Central memory CD8-positive, alpha-beta T cell (primary cell): ENCODE results near the gene ZPBP2.

Experiments used
- ATAC-seq: fragments of 150-1000 bp; cut with Tn5 transposase; replicated peaks from 2 replicates; pipeline ENCODE4 v1.10.0; 2022; ENCODE audit warnings: mild to moderate bottlenecking, moderate FRiP score, moderate number of reproducible peaks; ENCODE audit not compliant: poor library complexity, severe bottlenecking; ENCODE audit errors: extremely low read depth
- DNase-seq, 2 donors: peaks; one replicate each; pipeline ENCODE4 v3.0.0; 2021; ENCODE audit warnings: low spot score in 2 of 2
- H3K27ac Mint-ChIP-seq: one replicate; pipeline ENCODE4 v1.8.0; 2022; ENCODE audit warnings: low read depth, mild to moderate bottlenecking, moderate library complexity, mixed read lengths
- H3K27me3 Mint-ChIP-seq: one replicate; pipeline ENCODE4 v1.8.0; 2022; ENCODE audit warnings: mixed read lengths
- H3K36me3 Mint-ChIP-seq: one replicate; pipeline ENCODE4 v1.8.0; 2022; ENCODE audit warnings: mild to moderate bottlenecking, moderate library complexity, mixed read lengths; ENCODE audit not compliant: insufficient read depth
- H3K4me1 Mint-ChIP-seq: one replicate; pipeline ENCODE4 v1.8.0; 2022; ENCODE audit warnings: mixed read lengths
- H3K4me3 Mint-ChIP-seq: one replicate; pipeline ENCODE4 v1.8.0; 2022; ENCODE audit warnings: mild to moderate bottlenecking, moderate library complexity, mixed read lengths
- H3K9me3 Mint-ChIP-seq: one replicate; pipeline ENCODE4 v1.8.0; 2022; ENCODE audit warnings: mixed read lengths

The ZPBP2 gene, protein sequence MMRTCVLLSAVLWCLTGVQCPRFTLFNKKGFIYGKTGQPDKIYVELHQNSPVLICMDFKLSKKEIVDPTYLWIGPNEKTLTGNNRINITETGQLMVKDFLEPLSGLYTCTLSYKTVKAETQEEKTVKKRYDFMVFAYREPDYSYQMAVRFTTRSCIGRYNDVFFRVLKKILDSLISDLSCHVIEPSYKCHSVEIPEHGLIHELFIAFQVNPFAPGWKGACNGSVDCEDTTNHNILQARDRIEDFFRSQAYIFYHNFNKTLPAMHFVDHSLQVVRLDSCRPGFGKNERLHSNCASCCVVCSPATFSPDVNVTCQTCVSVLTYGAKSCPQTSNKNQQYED

DNA sequence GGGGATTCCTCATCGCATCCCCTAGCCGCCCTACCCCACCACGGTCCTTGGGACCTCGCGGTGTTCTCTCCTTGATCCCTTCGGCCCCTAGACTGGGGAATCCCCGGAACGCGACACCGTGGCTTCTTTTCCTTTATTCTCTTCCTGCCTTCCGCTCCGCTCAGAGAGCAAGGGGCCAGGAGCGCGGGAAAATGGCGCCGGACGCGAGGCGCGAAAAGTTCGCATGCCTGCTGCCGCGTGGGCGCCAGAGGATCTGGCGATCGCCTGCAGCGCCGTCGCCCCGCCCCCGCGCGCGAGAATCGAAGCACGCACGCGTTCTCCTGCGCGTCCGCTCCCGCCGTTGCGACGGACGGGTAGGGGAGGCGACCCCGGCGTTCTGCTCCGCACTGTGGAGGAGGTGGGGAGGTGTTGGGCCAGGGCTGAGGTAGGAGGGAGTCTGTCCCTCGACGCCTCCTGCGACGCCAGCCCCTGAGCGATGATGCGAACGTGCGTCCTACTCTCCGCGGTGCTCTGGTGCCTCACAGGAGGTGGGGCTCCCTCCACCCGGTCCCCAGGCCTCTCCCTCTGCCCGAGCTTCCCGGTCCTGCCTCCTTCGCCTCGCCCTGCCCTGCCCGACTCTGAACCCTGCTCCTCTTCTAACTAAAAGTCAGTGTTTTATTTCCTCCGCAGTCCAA lies at the start of gene ZPBP2:
ZPBP2 (plus strand) TSS at position 323 of the 674 bp plus-strand sequence; CDS start at position 476, 153 bp downstream.
- no peaks in the 10 kb centered on the region for H3K9me3 Mint-ChIP-seq
- peaks cover 28% of the 10 kb centered on the region for H3K36me3 Mint-ChIP-seq
- peak in 1 of 2 donors; percentile 35 for DNase-seq
- H3K27ac Mint-ChIP-seq: peak within 1 kb of the TSS; percentile 97
- no peaks in the 10 kb centered on the region for H3K27me3 Mint-ChIP-seq
- peaks cover 47% of the 10 kb centered on the region for H3K4me1 Mint-ChIP-seq
- peak within 1 kb of the TSS; percentile 85 for H3K4me3 Mint-ChIP-seq
- ATAC-seq: peak; percentile 4

DNA sequence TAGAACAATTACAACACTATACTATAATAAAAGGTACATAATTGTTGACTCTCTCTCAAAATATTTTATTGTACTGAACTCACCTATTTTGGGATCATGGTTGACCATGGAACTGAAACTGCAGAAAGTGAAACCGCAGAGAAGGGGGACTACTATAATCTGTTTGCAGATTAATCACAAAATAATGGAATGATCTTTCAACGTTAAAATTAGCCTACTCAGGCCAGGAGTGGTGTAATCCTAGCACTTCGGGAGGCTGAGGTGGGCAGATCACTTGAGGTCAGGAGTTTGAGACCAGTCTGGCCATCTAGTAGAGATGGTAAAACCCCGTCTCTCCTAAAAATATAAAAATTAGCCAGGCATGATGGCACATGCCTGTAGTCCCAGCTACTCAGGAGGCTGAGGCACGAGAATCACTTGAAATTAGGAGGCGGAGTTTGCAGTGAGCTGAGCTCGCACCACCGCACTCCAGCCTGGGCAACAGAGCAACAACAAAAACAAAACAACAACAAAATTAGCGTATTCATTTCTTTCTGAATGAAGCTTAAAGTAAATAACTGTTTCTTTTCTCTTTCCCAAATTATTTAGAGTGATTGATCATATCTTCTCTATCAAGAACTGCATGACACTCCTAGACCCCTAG lies 49.5 kb upstream of the ZPBP2 start:
- ATAC-seq: peak; percentile 45
- Mint-ChIP-seq H3K4me3 (peak overlapping the region; percentile 55), H3K27me3 (no peaks in the 10 kb centered on the region), H3K4me1 (peaks cover 68% of the 10 kb centered on the region), H3K27ac (peak overlapping the region; percentile 95), H3K9me3 (peaks cover 7% of the 10 kb centered on the region), H3K36me3 (peaks cover 27% of the 10 kb centered on the region)
- peak in 1 of 2 donors; percentile 44 for DNase-seq

DNA sequence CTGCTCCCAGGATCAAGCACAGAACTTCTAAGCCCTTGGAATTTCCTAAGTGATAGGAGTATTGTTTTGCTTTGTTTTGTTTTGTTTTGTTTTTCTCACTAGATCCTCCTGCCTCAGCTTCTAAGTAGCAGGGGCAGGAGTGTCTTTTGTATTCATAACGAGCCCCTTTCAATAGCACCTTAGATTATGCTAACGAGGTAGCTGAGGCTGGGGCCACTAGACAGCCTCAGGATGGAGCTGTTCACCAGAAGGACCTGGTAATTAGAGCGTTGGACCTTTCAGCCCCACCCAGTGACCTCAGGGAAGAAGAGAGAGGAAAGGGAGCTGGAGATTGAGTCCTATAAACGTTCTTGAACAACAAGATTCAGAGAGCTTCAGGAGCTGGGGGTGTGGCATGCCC lies 47.5 kb upstream of the ZPBP2 start:
- Mint-ChIP-seq H3K27ac (peak overlapping the region; percentile 95), H3K4me3 (peak overlapping the region; percentile 47), H3K36me3 (peaks cover 38% of the 10 kb centered on the region), H3K4me1 (peaks cover 47% of the 10 kb centered on the region), H3K9me3 (peaks cover 12% of the 10 kb centered on the region), H3K27me3 (no peaks in the 10 kb centered on the region)
- ATAC-seq: no peak
- DNase-seq: no peak

DNA sequence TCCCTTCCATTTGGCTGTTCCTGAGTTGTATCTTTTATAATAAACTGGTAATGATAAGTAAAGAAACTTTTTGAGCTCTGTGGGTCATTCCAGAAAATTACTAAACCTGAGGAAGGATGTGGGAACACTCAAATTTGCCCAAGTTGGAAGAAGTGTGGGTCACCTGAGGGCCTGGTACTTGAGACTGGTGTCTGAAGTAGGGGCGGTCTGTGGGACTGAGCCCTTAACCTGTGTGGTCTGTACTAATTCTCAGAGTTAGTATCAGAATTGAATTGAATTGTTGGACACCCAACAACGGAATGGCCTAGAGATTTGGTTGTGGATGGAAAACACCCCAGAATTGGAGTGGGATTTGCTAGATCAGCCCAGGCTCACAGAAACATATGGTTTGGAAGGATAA lies 47.0 kb upstream of the ZPBP2 start:
- Mint-ChIP-seq H3K27me3 (no peaks in the 10 kb centered on the region), H3K4me1 (peaks cover 46% of the 10 kb centered on the region), H3K36me3 (peaks cover 40% of the 10 kb centered on the region), H3K27ac (peak overlapping the region; percentile 95), H3K4me3 (peak overlapping the region; percentile 47), H3K9me3 (peaks cover 12% of the 10 kb centered on the region)
- DNase-seq (no peak), ATAC-seq (no peak)

DNA sequence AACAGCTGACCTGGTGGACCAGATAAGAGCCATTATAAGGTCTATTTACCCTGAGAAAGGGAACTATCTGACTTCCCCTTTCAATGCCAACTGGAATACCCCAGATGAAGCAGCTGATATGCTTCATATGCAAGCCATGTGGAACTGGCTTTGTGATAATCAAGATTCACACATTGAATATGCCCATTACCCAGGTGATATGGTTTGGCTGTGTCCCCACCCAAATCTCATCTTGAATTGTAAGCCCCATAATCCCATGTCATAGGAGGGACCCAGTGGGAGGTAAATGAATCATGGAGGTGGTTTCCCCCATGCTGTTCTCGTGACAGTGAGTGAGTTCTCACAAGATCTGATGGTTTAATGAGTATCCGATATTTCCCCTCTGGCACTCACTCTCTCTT lies 46.0 kb upstream of the ZPBP2 start:
- H3K4me1 Mint-ChIP-seq: peaks cover 46% of the 10 kb centered on the region
- H3K36me3 Mint-ChIP-seq: peaks cover 47% of the 10 kb centered on the region
- H3K27ac Mint-ChIP-seq: peak overlapping the region; percentile 95
- DNase-seq (no peak), ATAC-seq (no peak)
- no peak overlapping the region for H3K4me3 Mint-ChIP-seq
- peaks cover 12% of the 10 kb centered on the region for H3K9me3 Mint-ChIP-seq
- no peaks in the 10 kb centered on the region for H3K27me3 Mint-ChIP-seq

DNA sequence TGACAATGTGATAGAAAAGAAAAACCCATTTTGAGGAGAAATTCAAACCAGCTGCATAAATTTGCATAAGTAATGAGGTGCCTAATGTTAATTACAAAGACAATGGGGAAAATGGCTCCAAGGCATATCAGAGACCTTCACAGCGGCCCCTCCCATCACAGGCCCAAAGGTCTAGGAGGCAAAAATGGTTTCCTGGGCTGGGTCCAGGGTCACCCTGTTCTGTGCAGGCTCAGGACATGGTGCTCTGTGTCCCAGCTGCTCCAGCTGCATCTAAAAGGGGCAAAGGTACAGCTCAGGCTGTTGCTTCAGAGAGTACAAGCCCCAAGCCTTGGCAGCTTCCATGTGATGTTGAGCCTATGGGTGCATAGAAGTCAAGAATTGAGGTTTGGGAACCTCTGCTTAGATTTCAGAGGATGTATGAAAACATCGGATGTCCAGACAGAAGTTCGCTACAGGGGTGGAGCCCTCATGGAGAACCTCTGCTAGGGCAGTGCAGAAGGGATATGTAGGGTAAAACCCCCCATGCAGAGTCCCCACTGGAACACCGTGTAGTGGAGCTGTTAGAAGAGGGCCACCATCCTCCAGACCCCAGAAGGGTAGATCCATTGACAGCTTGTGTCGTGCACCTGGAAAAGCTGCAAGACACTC lies 44.5 kb upstream of the ZPBP2 start:
- H3K4me1 Mint-ChIP-seq: peaks cover 51% of the 10 kb centered on the region
- H3K4me3 Mint-ChIP-seq: no peak overlapping the region
- DNase-seq (no peak), ATAC-seq (no peak)
- H3K27me3 Mint-ChIP-seq: no peaks in the 10 kb centered on the region
- peak overlapping the region; percentile 95 for H3K27ac Mint-ChIP-seq
- H3K9me3 Mint-ChIP-seq: peaks cover 12% of the 10 kb centered on the region
- H3K36me3 Mint-ChIP-seq: peaks cover 59% of the 10 kb centered on the region

DNA sequence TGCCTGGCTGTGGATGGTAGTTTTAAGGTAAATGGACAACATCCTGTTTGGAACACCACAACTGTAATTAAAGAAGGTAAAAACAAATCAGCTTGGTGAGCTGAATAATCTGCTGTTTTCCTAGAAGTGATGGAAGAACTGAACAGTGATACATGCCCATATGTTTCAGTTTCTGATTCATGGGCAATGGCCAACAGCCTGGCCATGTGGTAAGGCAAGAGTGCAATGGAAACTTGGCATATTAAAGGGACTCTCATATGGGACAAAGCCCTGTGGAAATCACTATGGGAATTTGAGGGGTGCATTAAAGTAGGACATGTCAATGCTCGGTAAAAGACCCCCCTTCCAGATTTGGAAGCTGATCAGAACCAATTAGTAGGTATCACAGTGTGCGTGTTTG lies 41.7 kb upstream of the ZPBP2 start:
- peaks cover 36% of the 10 kb centered on the region for H3K4me1 Mint-ChIP-seq
- H3K27me3 Mint-ChIP-seq: no peaks in the 10 kb centered on the region

DNA sequence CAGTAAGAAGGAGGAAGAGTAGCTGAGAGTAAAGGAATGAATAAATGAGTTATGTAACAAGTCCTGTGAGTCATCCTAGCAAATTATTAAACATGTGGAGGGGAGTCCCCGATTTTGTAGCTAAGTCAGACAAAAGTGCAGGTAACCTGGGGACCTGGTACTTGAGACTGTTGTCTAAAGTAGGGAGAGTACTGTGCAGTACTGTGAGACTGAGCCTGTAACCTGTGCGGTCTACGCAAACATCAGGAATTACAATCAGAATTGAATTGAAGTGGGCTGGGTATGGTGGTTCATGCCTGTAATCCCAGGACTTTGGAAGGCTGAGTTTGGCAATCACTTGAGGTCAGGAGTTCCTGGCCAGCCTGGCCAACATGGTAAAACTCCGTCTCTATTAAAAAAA lies 39.6 kb upstream of the ZPBP2 start:
- H3K4me3 Mint-ChIP-seq: no peak overlapping the region
- H3K36me3 Mint-ChIP-seq: peaks cover 60% of the 10 kb centered on the region
- DNase-seq: no peak
- ATAC-seq: no peak
- peaks cover 5% of the 10 kb centered on the region for H3K9me3 Mint-ChIP-seq
- H3K27me3 Mint-ChIP-seq: no peaks in the 10 kb centered on the region
- no peak overlapping the region for H3K27ac Mint-ChIP-seq
- peaks cover 27% of the 10 kb centered on the region for H3K4me1 Mint-ChIP-seq

More for the DNA sequence above, 41.7 kb upstream of the ZPBP2 start:
- DNase-seq (no peak), ATAC-seq (no peak)
- no peak overlapping the region for H3K4me3 Mint-ChIP-seq
- peaks cover 12% of the 10 kb centered on the region for H3K9me3 Mint-ChIP-seq
- H3K36me3 Mint-ChIP-seq: peaks cover 71% of the 10 kb centered on the region
- H3K27ac Mint-ChIP-seq: no peak overlapping the region

DNA sequence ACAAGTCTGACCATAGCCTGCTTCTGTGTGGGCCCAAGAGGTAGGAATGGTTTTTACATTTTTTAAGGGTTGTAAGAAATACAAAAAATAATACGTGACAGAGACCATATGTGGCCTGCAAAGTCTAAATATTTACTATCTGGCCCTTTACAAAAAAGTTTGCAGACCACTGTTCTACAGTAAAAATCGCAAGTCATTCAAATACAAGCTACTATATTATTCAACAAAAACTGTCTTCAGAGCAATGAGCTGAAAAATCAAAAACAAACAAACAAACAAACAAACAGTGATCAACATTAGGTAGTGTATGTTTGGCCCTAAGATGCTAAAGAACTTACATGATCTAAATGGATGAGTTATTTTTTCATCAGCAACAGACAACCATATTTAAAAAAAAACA lies 36.4 kb upstream of the ZPBP2 start:
- H3K4me1 Mint-ChIP-seq: peaks cover 47% of the 10 kb centered on the region
- no peaks in the 10 kb centered on the region for H3K9me3 Mint-ChIP-seq
- no peak overlapping the region for H3K4me3 Mint-ChIP-seq
- no peaks in the 10 kb centered on the region for H3K27me3 Mint-ChIP-seq
- no peak overlapping the region for H3K27ac Mint-ChIP-seq
- no peak for ATAC-seq
- no peak for DNase-seq
- peaks cover 38% of the 10 kb centered on the region for H3K36me3 Mint-ChIP-seq

DNA sequence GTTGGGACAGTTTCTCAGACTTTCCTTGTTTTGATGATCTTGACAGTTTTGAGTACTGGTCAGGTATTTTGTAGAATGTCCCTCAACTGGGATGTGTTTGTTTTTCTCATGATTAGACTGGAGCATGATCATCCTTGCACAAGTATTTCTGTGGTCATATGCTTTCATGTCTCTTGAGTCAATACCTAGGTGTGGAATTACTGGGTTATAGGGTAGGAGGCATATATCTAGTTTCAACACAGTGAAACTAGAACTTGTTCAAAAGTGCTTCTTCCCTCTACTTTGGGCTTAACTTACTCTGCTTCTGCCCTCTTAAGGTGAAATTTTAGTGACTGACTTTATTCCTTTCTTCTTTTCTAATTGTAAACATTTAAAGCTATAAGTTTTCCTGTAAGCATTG lies 34.0 kb upstream of the ZPBP2 start:
- Mint-ChIP-seq H3K36me3 (peaks cover 23% of the 10 kb centered on the region), H3K4me3 (no peak overlapping the region), H3K27me3 (no peaks in the 10 kb centered on the region), H3K27ac (peak overlapping the region; percentile 67), H3K4me1 (peaks cover 46% of the 10 kb centered on the region), H3K9me3 (peaks cover 9% of the 10 kb centered on the region)
- DNase-seq (no peak), ATAC-seq (no peak)

DNA sequence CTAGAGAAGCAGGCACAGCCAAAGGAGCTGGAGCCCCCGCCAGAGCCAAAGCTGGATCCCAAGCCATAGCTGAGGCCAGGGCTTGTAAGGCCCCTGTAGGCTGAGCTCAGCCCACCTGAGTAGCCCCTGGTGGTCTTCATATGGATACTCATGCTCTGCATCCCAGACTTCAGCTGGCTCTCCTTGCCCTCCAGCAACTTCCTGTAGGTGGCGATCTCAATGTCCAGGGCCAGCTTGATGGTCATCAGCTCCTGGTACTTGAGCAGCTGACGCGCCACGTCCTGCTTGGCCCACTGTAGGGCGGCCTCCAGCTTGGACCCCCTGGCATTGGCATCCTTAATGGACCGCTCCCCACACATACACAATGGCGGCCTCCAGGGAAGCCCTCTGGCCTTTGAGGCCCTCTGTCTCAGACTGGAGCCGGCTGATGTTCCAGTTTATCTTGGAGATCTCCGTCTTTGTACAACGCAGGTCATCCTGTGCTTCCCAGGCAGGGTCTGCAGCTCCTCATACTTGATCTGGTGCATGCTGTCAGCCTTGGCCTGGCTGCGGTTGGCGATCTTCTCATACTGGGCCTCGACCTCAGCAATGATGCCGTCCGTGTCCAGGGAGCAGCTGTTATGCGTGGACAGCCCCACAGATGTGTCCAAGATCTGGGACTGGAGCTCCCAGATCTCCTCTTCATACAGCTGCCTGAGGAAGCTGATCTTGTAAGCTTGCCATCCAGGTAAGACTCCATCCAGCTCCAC lies 32.8 kb upstream of the ZPBP2 start:
- ATAC-seq: no peak
- H3K27ac Mint-ChIP-seq: peak overlapping the region; percentile 67
- peaks cover 22% of the 10 kb centered on the region for H3K36me3 Mint-ChIP-seq

DNA sequence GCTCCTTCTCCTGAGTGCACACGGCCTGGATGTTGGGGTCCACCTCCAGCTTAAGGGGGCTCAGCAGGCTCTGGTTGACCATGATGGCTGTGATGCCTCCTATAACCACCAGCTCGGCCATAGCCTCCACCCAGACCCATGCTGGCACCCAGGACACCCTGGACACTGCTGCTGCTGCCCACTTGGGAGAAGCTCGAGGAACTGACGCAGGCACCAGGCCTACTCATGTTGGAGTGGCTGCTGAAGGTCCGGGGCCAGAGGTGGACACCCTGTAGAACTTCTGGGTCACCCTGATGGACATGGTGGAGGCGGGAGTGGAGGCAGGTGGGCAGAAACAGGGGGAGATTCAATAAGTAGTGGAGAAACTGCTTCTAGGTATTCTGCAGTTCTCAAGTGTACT lies 31.9 kb upstream of the ZPBP2 start:
- ATAC-seq (no peak), DNase-seq (no peak)
- Mint-ChIP-seq H3K4me1 (peaks cover 54% of the 10 kb centered on the region), H3K36me3 (peaks cover 20% of the 10 kb centered on the region), H3K27me3 (no peaks in the 10 kb centered on the region), H3K9me3 (peaks cover 9% of the 10 kb centered on the region), H3K27ac (peak overlapping the region; percentile 67), H3K4me3 (no peak overlapping the region)

More for the DNA sequence above, 32.8 kb upstream of the ZPBP2 start:
- H3K27me3 Mint-ChIP-seq: no peaks in the 10 kb centered on the region
- peaks cover 48% of the 10 kb centered on the region for H3K4me1 Mint-ChIP-seq
- DNase-seq: no peak
- no peak overlapping the region for H3K4me3 Mint-ChIP-seq
- peaks cover 9% of the 10 kb centered on the region for H3K9me3 Mint-ChIP-seq
